Activated CD4-positive, alpha-beta memory T cell treated with anti-CD3 and anti-CD28 coated beads for 36 hours (primary cell): ENCODE measurements around the gene SIN3B. TPM values are rescaled to one million over a fixed set of nuclear protein-coding genes. Genes with fewer than 3 reads are reported as not detected.

Experiments
- CTCF ChIA-PET: fragments of 350-600 bp; sonication (Branson Sonifier 250); formaldehyde crosslinking; loops from one replicate; lab custom pipeline; 2021; ENCODE audit warnings: antibody characterized with exemption, inconsistent platforms; lab: Charles Lee
- POLR2A ChIA-PET: fragments of 350-600 bp; sonication (Branson Sonifier 250); formaldehyde crosslinking; loops from one replicate; lab custom pipeline; 2021; ENCODE audit warnings: antibody characterized with exemption; lab: Charles Lee
- DNase-seq: peaks from one replicate; pipeline ENCODE4 v3.0.0-alpha.2; 2020
- H3K27ac Mint-ChIP-seq: one replicate; pipeline ENCODE4 v1.8.0; 2021; ENCODE audit warnings: mixed read lengths
- H3K27me3 Mint-ChIP-seq: one replicate; pipeline ENCODE4 v1.8.0; 2021; ENCODE audit warnings: mixed read lengths
- H3K36me3 Mint-ChIP-seq: one replicate; pipeline ENCODE4 v1.8.0; 2021; ENCODE audit warnings: mixed read lengths
- H3K4me1 Mint-ChIP-seq: one replicate; pipeline ENCODE4 v1.8.0; 2021; ENCODE audit warnings: low read depth, mixed read lengths
- H3K4me3 Mint-ChIP-seq: one replicate; pipeline ENCODE4 v1.8.0; 2021; ENCODE audit warnings: mild to moderate bottlenecking, mixed read lengths
- H3K9me3 Mint-ChIP-seq: one replicate; pipeline ENCODE4 v1.8.0; 2021; ENCODE audit warnings: mixed read lengths
- intact Hi-C: fragments of 100-400 bp; cut with micrococcal nuclease; formaldehyde crosslinking; loops from one replicate; pipeline ENCODE4 v1.15.1; 2023
- total RNA-seq, 2 experiments: library from RNA; stranded (reverse); gene quantifications; one replicate each; pipeline ENCODE4 v1.2.3, GENCODE V29; 2021

SIN3B gene
- total RNA-seq, 2 experiments from 2014 or later: 21.9 to 23.4 TPM

DNA sequence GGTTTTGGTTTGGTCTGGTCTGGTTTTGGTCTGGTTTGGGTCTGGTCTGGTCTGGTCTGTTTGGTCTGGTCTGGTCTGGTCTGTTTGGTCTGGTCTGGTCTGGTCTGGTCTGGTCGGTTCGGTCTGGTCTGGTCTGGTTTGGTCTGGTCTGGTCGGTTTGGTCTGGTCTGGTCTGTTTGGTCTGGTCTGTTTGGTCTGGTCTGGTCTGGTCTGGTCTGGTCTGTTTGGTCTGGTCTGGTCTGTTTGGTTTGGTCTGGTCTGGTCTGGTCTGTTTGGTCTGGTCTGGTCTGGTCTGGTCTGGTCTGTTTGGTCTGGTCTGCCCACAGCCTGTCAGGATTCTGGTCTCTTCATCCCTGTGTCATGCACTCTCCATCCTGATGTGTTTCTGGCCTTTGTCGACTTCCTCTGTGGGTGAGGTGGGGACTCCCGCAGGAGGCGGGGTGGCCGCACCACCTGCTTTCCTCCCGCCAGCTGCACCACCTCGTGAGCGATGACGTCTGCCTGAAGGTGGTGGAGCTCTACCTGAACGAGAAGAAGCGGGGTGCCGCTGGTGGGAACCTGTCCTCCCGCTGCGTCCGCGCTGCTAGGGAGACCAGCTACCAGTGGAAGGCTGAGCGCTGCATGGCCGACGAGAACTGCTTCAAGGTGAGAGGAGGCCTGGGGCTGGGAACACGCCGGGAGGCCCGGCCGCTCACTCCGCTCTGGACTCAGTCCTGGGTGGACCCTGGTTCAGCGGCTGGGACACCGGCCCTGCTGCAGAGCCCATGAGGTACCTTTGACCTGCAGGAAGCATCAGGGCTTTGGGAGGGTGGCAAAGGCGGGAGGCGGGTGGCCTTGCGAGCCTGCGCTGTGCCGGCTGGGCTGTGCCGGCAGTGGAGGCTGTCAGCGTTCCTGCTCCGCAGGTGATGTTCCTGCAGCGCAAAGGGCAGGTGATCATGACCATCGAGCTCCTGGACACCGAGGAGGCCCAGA, 46.7 kb downstream of the SIN3B start:
- H3K27me3 Mint-ChIP-seq: no peaks in the 10 kb centered on the region
- peaks cover 11% of the 10 kb centered on the region for H3K4me1 Mint-ChIP-seq
- intact Hi-C loops: no loop called here
- H3K9me3 Mint-ChIP-seq: peaks cover 1% of the 10 kb centered on the region
- POLR2A ChIA-PET: no interaction called here
- H3K4me3 Mint-ChIP-seq: no peak overlapping the region
- CTCF ChIA-PET: no interaction called here
- DNase-seq: no peak
- peaks cover 48% of the 10 kb centered on the region for H3K36me3 Mint-ChIP-seq
- H3K27ac Mint-ChIP-seq: no peak overlapping the region

- Mint-ChIP-seq H3K4me3 (no peak overlapping the region), H3K9me3 (peaks cover 10% of the 10 kb centered on the region), H3K4me1 (peaks cover 11% of the 10 kb centered on the region), H3K27me3 (no peaks in the 10 kb centered on the region), H3K27ac (no peak overlapping the region), H3K36me3 (peaks cover 45% of the 10 kb centered on the region)
- no peak for DNase-seq
- intact Hi-C loops: no loop called here
- POLR2A ChIA-PET: no interaction called here
- CTCF ChIA-PET: no interaction called here
Observed at GRCh38 chr19:16876904-16877361, 47.7 kb downstream of the SIN3B start.

GRCh38 chr19:16877581-16877980, 48.4 kb downstream of the SIN3B start:
- ChIA-PET CTCF (no interaction called here), POLR2A (no interaction called here)
- H3K4me1 Mint-ChIP-seq: peaks cover 11% of the 10 kb centered on the region
- no peak overlapping the region for H3K27ac Mint-ChIP-seq
- no peak for DNase-seq
- H3K4me3 Mint-ChIP-seq: no peak overlapping the region
- H3K36me3 Mint-ChIP-seq: peaks cover 49% of the 10 kb centered on the region
- no peaks in the 10 kb centered on the region for H3K27me3 Mint-ChIP-seq
- H3K9me3 Mint-ChIP-seq: peaks cover 17% of the 10 kb centered on the region
- intact Hi-C loops: no loop called here

DNA sequence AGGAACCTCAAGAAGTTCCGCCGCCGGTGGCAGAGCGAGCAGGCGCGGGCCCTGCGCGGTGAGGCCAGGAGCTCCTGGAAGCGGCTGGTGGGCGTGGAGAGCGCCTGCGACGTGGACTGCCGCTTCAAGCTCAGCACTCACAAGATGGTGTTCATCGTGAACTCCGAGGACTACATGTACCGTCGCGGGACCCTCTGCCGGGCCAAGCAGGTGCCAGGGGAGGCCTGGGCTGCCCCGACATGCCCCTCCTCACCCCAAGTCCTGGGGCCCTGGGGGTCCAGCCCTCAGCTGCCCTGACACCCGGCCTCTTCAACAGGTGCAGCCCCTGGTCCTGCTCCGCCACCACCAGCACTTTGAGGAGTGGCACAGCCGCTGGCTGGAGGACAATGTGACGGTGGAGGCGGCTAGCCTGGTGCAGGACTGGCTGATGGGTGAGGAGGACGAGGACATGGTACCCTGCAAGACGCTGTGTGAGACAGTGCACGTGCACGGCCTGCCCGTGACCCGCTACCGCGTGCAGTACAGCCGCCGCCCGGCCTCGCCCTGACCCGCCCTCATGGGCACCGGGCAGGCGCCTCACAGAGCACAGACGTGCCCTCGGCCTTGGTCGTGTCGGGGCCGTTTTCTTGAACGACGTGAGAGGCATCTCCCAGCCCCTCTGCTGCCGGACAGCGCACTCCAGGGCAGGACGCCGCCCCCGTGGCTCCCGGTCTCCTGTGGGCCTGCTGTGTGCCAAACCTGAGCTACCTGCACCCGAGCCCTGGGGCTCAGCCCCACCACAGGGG, 49.2 kb downstream of the SIN3B start:
- Mint-ChIP-seq H3K36me3 (peaks cover 51% of the 10 kb centered on the region), H3K4me1 (peaks cover 11% of the 10 kb centered on the region), H3K27me3 (no peaks in the 10 kb centered on the region), H3K9me3 (peaks cover 22% of the 10 kb centered on the region), H3K4me3 (no peak overlapping the region), H3K27ac (no peak overlapping the region)
- DNase-seq: no peak
- intact Hi-C loops: no loop called here
- ChIA-PET CTCF (no interaction called here), POLR2A (no interaction called here)

DNA sequence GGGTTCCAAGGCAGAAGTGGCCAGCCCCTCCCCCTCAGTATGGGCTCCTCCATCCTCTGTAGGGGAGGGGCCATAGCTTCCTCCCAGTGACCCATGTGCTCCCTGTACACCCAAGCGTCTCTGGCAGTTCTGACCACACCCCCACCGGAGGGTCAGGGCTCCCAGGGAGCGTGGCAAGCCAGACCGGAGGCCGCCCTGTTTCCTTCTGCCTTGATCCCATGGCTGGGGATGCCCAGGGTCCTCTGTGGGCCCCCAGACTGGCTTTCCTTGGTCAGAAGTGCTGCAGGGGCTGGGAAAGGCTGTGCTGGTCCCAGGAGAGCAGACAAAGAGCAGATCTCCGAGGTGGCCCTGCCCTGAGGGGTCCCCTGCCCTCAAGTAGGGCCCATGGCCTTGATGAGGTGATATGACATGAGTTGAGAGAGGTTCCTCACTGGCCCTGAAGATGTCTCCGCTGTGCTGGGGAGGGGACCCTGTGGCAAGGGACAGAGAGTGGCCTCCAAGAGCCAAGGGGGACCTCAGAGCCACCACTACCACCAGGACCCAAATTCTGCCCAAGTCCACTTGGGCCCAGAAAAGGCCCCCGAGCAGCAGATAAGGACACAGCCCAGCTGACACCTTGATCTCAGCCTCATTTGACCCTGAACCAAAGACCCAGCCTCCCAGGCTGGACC, 51.8 kb downstream of the SIN3B start:
- Mint-ChIP-seq H3K27ac (no peak overlapping the region), H3K4me3 (no peak overlapping the region), H3K9me3 (peaks cover 22% of the 10 kb centered on the region), H3K27me3 (no peaks in the 10 kb centered on the region), H3K4me1 (no peaks in the 10 kb centered on the region), H3K36me3 (peaks cover 41% of the 10 kb centered on the region)
- ChIA-PET CTCF (no interaction called here), POLR2A (no interaction called here)
- intact Hi-C loops: no loop called here
- no peak for DNase-seq

DNA sequence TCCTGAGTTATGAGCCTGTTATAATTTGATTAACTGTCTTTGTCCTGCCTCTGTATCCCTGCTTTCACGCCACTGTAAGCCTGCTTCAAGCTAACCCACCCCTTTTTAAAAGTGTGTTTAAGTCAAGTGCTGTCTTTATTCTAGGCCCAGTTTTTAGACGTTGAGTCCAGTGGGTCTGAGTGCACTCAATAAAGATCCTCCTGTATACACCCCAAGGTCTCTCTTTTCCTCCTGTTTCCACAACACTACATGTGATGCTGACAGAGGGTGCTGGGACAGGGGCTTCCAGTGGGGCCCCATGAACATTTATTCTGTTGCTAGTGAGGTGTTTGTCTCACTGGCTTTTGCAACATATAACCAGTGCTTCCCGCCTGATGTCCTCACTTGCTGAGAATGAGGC, 52.9 kb downstream of the SIN3B start:
- Mint-ChIP-seq H3K27ac (no peak overlapping the region), H3K27me3 (no peaks in the 10 kb centered on the region), H3K36me3 (peaks cover 36% of the 10 kb centered on the region), H3K9me3 (peaks cover 22% of the 10 kb centered on the region), H3K4me3 (no peak overlapping the region), H3K4me1 (no peaks in the 10 kb centered on the region)
- DNase-seq: no peak
- POLR2A ChIA-PET: no interaction called here
- CTCF ChIA-PET: no interaction called here
- intact Hi-C loops: no loop called here

DNA sequence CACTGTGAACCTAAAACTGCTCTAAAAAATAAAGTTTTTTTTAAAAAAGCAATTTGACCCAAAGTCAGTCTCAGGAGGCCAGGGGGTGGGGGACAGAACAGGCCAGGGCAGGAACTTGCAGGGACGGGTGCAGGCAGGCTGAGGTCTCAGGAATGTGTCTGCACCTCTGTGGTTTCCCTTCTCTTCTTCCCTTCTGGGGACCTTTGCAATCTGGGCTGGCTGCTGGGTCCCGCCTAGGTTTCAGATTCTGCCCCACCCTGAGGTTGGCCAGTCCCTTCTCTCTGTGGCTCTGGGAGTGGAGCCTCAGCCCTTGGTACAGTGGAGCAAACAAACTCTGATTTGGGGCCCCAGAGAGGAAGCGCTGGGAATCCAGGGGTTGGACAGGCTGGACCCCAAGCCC, 54.3 kb downstream of the SIN3B start:
- H3K4me3 Mint-ChIP-seq: no peak overlapping the region
- no peak for DNase-seq
- no peak overlapping the region for H3K27ac Mint-ChIP-seq

DNA sequence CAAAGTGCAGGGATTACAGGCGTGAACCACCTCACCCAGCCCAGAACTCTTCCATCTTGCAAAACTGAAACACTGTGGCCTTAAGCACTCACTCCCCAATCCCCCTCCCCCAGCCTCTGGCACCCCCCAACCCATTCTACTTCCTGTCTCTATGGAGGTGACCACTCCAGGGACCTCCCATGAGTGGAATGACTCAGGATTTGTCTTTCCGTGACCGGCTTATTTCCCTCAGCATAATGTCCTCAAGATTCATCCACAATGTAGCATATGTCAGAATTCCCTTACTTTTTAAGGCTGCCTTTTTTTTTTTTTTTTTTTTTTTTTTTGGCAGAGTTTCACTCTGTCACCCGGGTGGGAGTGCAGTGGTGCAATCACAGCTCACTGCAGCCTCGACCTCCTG, 56.0 kb downstream of the SIN3B start:
- POLR2A ChIA-PET: no interaction called here
- no peak overlapping the region for H3K4me3 Mint-ChIP-seq
- H3K27ac Mint-ChIP-seq: no peak overlapping the region
- intact Hi-C loops: no loop called here
- peaks cover 6% of the 10 kb centered on the region for H3K27me3 Mint-ChIP-seq
- peaks cover 18% of the 10 kb centered on the region for H3K36me3 Mint-ChIP-seq
- H3K4me1 Mint-ChIP-seq: peaks cover 2% of the 10 kb centered on the region
- CTCF ChIA-PET: no interaction called here
- DNase-seq: no peak
- peaks cover 22% of the 10 kb centered on the region for H3K9me3 Mint-ChIP-seq

More for the DNA sequence above, 54.3 kb downstream of the SIN3B start:
- intact Hi-C loops: no loop called here
- Mint-ChIP-seq H3K4me1 (peaks cover 1% of the 10 kb centered on the region), H3K27me3 (no peaks in the 10 kb centered on the region), H3K36me3 (peaks cover 31% of the 10 kb centered on the region), H3K9me3 (peaks cover 22% of the 10 kb centered on the region)
- ChIA-PET CTCF (no interaction called here), POLR2A (no interaction called here)

- POLR2A ChIA-PET: interaction anchor here (0.7 kb wide), 1 partner anchor 25 kb away, joined by 3 read pairs; no protein-coding TSS in a partner anchor
- CTCF ChIA-PET: no interaction called here
- peaks cover 7% of the 10 kb centered on the region for H3K36me3 Mint-ChIP-seq
- DNase-seq: no peak
- H3K27ac Mint-ChIP-seq: no peak overlapping the region
- no peak overlapping the region for H3K4me3 Mint-ChIP-seq
- intact Hi-C loops: no loop called here
- peaks cover 16% of the 10 kb centered on the region for H3K9me3 Mint-ChIP-seq
- H3K4me1 Mint-ChIP-seq: peaks cover 2% of the 10 kb centered on the region
- H3K27me3 Mint-ChIP-seq: peaks cover 8% of the 10 kb centered on the region
Observed at GRCh38 chr19:16886305-16886880, 57.2 kb downstream of the SIN3B start.

- no peak overlapping the region for H3K27ac Mint-ChIP-seq
- POLR2A ChIA-PET: no interaction called here
- H3K4me1 Mint-ChIP-seq: peaks cover 2% of the 10 kb centered on the region
- peaks cover 3% of the 10 kb centered on the region for H3K36me3 Mint-ChIP-seq
- H3K27me3 Mint-ChIP-seq: peaks cover 10% of the 10 kb centered on the region
- intact Hi-C loops: no loop called here
- DNase-seq: no peak
- H3K9me3 Mint-ChIP-seq: peaks cover 5% of the 10 kb centered on the region
- CTCF ChIA-PET: no interaction called here
- no peak overlapping the region for H3K4me3 Mint-ChIP-seq
Observed at GRCh38 chr19:16887353-16888265, 58.4 kb downstream of the SIN3B start.
